HEK293T (cell line): ENCODE measurements around the gene KCNK4.

Source experiments
- CTCF ChIA-PET: fragments of 350-600 bp; formaldehyde crosslinking; extraction: SDS; loops from one replicate; lab custom pipeline; 2021; ENCODE audit warnings: antibody characterized with exemption, inconsistent platforms; lab: Yijun Ruan, JAX
- POLR2A ChIA-PET: fragments of 350-600 bp; formaldehyde crosslinking; extraction: SDS; loops from one replicate; lab custom pipeline; 2020; ENCODE audit warnings: antibody characterized with exemption, inconsistent platforms; lab: Yijun Ruan, JAX
- DNase-seq: peaks from one replicate; pipeline ENCODE4 v3.0.0; 2012; ENCODE audit warnings: mixed read lengths; ENCODE audit errors: extremely low spot score
- ARNT ChIP-seq: fragments of 450-650 bp; IDR thresholded peaks from 2 replicates; pipeline ENCODE4 v1.6.1; 2017; ENCODE audit warnings: mild to moderate bottlenecking
- BHLHE40 ChIP-seq: fragments of 450-650 bp; IDR thresholded peaks from 2 replicates; pipeline ENCODE4 v1.6.1; 2016; ENCODE audit warnings: mild to moderate bottlenecking, moderate library complexity, borderline replicate concordance
- CTBP1 ChIP-seq: fragments of 450-650 bp; IDR thresholded peaks from 2 replicates; pipeline ENCODE4 v1.6.1; 2016; ENCODE audit warnings: borderline replicate concordance
- ELF4 ChIP-seq: fragments of 450-650 bp; IDR thresholded peaks from 2 replicates; pipeline ENCODE4 v1.6.1; 2017; ENCODE audit warnings: antibody characterized with exemption
- FOXA1 ChIP-seq: fragments of 450-650 bp; IDR thresholded peaks from 2 replicates; pipeline ENCODE4 v1.6.1; 2016; ENCODE audit warnings: mild to moderate bottlenecking
- FOXK2 ChIP-seq: fragments of 450-650 bp; IDR thresholded peaks from 2 replicates; pipeline ENCODE4 v1.6.1; 2016; ENCODE audit warnings: mild to moderate bottlenecking
- FOXM1 ChIP-seq: fragments of 450-650 bp; IDR thresholded peaks from 2 replicates; pipeline ENCODE4 v1.6.1; 2017; ENCODE audit warnings: mild to moderate bottlenecking, borderline replicate concordance
- HDGF ChIP-seq: fragments of 450-650 bp; IDR thresholded peaks from 2 replicates; pipeline ENCODE4 v1.6.1; 2017; ENCODE audit warnings: antibody characterized with exemption, borderline replicate concordance
- L3MBTL2 ChIP-seq: fragments of 450-650 bp; conservative IDR thresholded peaks from 2 replicates; pipeline ENCODE4 v1.6.1; 2016; ENCODE audit warnings: mild to moderate bottlenecking
- LEF1 ChIP-seq: fragments of 450-650 bp; IDR thresholded peaks from 2 replicates; pipeline ENCODE4 v1.6.1; 2017; ENCODE audit warnings: mild to moderate bottlenecking, borderline replicate concordance
- NFRKB ChIP-seq: fragments of 450-650 bp; IDR thresholded peaks from 2 replicates; pipeline ENCODE4 v1.6.1; 2016; ENCODE audit warnings: mild to moderate bottlenecking, moderate library complexity
- SP1 ChIP-seq: fragments of 450-650 bp; IDR thresholded peaks from 2 replicates; pipeline ENCODE4 v1.6.1; 2017
- SUZ12 ChIP-seq: fragments of 450-650 bp; IDR thresholded peaks from 2 replicates; pipeline ENCODE4 v1.6.1; 2016; ENCODE audit warnings: mild to moderate bottlenecking
- TARDBP ChIP-seq: fragments of 450-650 bp; IDR thresholded peaks from 2 replicates; pipeline ENCODE4 v1.6.1; 2016
- ZNF384 ChIP-seq: fragments of 450-650 bp; IDR thresholded peaks from 2 replicates; pipeline ENCODE4 v1.6.1; 2016
- TF ChIP-seq, protein P1 (sequence below): fragments of 450-650 bp; IDR thresholded peaks from 2 replicates; pipeline ENCODE4 v1.6.1; 2016

The KCNK4 gene

DNA sequence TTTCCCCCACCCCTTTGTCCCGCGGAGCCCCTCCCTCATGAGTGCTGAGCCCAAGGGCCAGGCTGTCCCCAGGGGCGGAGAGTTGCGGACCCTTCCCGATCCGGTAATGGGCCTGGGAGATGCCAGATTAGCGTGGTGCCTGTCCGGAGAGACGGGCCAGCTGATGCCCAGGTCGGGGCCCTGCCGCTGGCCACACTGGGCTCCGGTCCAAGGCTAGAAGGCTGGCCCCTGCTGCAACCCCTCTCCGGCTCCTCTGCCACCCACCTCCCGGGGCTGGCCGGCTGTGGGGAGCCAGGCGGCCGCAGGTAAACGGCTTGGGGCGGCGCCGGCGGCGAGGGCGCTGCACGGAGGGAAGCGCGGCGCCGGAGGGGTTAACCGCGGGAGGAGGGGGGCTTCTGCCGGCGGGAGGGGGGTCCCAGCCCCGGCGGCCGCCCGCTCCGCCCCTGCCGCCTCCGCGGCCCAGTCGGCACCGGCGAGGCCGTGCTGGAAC is at the start of gene KCNK4:
Gene KCNK4 (plus strand): TSS at position 41 of the 490 bp plus-strand sequence. CDS start 1,717 bp downstream, outside the sequence.
- no peak for TF ChIP-seq TARDBP
- no peak for TF ChIP-seq SP1
- TF ChIP-seq FOXM1 = no peak
- TF ChIP-seq ELF4 = no peak
- no peak for TF ChIP-seq ZNF384
- no peak for TF ChIP-seq FOXK2
- no peak for DNase-seq
- CTCF ChIA-PET = interaction anchor here (2.1 kb wide), 1 partner anchor 10 kb away, joined by 9 read pairs; no protein-coding TSS in a partner anchor
- POLR2A ChIA-PET = interaction anchor here (2.2 kb wide), 1 partner anchor 20 kb away, joined by 13 read pairs; no protein-coding TSS in a partner anchor

DNA sequence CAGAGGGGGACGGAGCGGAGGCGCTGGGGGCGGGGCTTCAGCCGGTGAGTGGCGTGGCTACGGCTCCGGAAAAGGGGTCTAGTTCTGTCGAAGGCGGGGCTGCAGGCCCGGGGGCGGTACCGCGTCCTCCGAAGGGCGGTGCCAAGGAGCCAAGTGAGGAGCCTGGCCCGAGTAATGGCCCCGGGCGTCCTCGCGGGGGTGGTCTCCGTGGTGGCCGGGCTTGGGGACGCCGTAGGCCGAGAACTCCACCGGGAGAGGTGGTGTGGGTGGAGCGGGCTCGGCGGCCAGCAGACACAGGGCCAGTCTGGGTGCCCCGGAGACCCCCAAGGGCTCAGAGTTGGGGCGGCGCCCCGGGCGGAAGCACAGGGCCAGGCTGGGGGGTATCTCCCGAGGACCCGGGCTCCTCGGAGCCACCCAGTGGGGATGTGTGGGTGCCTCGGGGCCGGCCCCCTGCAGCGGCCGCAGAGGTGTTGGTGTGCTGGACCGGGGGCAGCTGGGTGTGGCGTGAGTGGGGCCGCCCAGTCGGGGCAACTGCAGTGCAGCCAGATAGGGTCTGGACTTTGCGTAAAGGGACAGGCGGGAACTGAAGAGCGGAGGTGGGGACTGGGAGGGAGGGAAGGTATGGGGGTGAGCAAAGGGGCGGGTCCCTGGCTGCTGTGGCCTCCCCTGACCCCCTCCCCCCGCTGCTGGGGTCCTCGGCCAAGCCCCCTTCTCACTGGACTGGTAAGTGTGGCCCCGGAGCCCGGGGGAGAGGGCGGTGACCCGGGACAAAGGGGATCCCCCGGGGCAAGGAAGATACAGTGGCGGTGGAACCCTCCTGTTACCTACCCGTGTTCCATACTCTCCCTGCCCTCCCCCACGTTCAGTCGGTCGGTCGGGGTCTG is 49.4 kb upstream of the KCNK4 start:
- no peak for DNase-seq
- CTCF ChIA-PET = interaction anchor here (1.0 to 1.6 kb wide), 2 partner anchors 37 to 63 kb away, joined by 3 to 6 read pairs; no protein-coding TSS in a partner anchor
- POLR2A ChIA-PET = interaction anchor here (0.7 to 8.3 kb wide), 12 partner anchors 8 to 439 kb away, joined by 3 to 59 read pairs (median 4); partner anchors contain the start of genes DNAJC4, NUDT22, PRDX5 and STIP1
- TF ChIP-seq FOXA1 (no peak), SP1 (no peak), LEF1 (no peak), FOXK2 (no peak), HDGF (peak; percentile 26; the same call in 1 of the 2 replicates)
- TF ChIP-seq, protein P1, sequence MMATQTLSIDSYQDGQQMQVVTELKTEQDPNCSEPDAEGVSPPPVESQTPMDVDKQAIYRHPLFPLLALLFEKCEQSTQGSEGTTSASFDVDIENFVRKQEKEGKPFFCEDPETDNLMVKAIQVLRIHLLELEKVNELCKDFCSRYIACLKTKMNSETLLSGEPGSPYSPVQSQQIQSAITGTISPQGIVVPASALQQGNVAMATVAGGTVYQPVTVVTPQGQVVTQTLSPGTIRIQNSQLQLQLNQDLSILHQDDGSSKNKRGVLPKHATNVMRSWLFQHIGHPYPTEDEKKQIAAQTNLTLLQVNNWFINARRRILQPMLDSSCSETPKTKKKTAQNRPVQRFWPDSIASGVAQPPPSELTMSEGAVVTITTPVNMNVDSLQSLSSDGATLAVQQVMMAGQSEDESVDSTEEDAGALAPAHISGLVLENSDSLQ = peak; percentile 98

GRCh38 chr11:64243236-64243854 is 47.8 kb upstream of the KCNK4 start:
- no peak for TF ChIP-seq CTBP1
- no peak for TF ChIP-seq NFRKB
- no peak for TF ChIP-seq ARNT
- TF ChIP-seq FOXK2 = no peak
- no peak for TF ChIP-seq SP1
- TF ChIP-seq ZNF384 = no peak
- no peak for TF ChIP-seq TARDBP
- TF ChIP-seq SUZ12 = no peak
- TF ChIP-seq L3MBTL2 = no peak
- TF ChIP-seq HDGF = no peak
- no peak for TF ChIP-seq FOXM1
- TF ChIP-seq, protein P1 = no peak
- TF ChIP-seq LEF1 = no peak
- TF ChIP-seq ELF4 = no peak
- no peak for TF ChIP-seq BHLHE40
- no peak for TF ChIP-seq FOXA1
- no peak for DNase-seq
- ChIA-PET POLR2A (interaction anchor here (1.0 to 8.3 kb wide), 11 partner anchors 9 to 75 kb away, joined by 3 to 59 read pairs (median 5); partner anchors contain the start of genes DNAJC4, NUDT22, PRDX5 and STIP1), CTCF (interaction anchor here (0.8 to 1.1 kb wide), 3 partner anchors 32 to 61 kb away, joined by 3 to 4 read pairs (median 3); partner anchors contain the start of gene ESRRA)

DNA sequence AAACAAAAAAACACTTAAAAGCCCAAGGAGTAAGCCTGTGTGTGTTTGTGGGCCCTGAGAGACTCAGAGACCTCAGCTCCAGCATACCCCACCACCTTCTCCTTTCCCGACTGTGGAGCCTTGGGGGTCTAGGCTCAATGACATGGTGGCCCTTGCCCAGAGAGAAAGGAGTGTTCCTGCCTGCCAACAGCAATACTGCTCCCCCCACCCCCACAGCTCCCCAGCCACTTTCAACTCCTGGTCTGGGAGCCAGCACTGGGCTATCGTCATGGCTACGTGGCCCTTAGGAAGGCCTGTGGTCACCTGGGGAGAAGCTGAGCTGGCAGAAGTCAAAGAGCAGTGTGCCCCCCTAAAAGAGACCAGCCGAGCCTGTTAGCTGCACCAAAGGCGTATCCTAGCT is 47.0 kb upstream of the KCNK4 start:
- TF ChIP-seq ZNF384 (no peak), FOXA1 (no peak), BHLHE40 (no peak), CTBP1 (no peak), TARDBP (no peak), ARNT (no peak), L3MBTL2 (no peak), SUZ12 (no peak), FOXK2 (no peak), NFRKB (no peak), FOXM1 (no peak), SP1 (no peak), LEF1 (no peak), HDGF (no peak), ELF4 (no peak)
- TF ChIP-seq, protein P1 = no peak
- ChIA-PET POLR2A (interaction anchor here (1.1 to 8.9 kb wide), 9 partner anchors 10 to 74 kb away, joined by 3 to 78 read pairs (median 7); partner anchors contain the start of genes DNAJC4, NUDT22, PRDX5 and STIP1), CTCF (interaction anchor here (0.6 to 1.1 kb wide), 3 partner anchors 27 to 88 kb away, joined by 3 to 4 read pairs (median 3); no protein-coding TSS in a partner anchor)
- no peak for DNase-seq

DNA sequence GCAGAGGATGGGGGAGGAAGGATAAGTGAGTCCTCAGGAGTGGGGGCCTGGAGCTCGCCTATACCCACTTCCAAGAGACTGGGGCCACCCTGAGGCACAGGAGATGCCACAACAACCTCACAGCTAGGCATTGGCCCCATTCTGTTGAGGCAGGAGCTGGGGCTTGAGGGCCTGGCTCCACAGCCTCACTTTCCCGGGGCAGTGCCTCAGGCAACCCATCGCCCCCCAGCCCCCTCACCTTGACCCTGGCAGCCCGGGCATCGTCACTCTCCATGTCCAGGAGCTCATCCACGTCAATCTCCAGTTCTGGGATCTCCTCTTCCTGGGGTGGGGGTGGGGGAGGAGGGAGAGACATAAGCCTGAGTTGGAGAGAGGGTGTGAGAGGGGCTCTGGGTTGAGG is 46.1 kb upstream of the KCNK4 start:
- no peak for DNase-seq
- TF ChIP-seq L3MBTL2 = no peak
- TF ChIP-seq FOXK2 = no peak
- no peak for TF ChIP-seq SUZ12
- TF ChIP-seq NFRKB = no peak
- no peak for TF ChIP-seq ARNT
- TF ChIP-seq TARDBP = no peak
- TF ChIP-seq BHLHE40 = no peak
- TF ChIP-seq FOXM1 = no peak
- TF ChIP-seq ZNF384 = no peak
- TF ChIP-seq FOXA1 = no peak
- TF ChIP-seq HDGF = no peak
- TF ChIP-seq, protein P1 = no peak
- TF ChIP-seq ELF4 = no peak
- no peak for TF ChIP-seq LEF1
- no peak for TF ChIP-seq CTBP1
- POLR2A ChIA-PET = interaction anchor here (0.9 to 8.9 kb wide), 8 partner anchors 9 to 110 kb away, joined by 3 to 78 read pairs (median 10); partner anchors contain the start of genes DNAJC4, PRDX5 and VEGFB
- CTCF ChIA-PET = interaction anchor here (1.0 kb wide), 1 partner anchor 87 kb away, joined by 4 read pairs; no protein-coding TSS in a partner anchor
